Skeletal muscle satellite cell (primary cell): ENCODE results near the gene HAAO.

ENCODE experiments used
- H3K27me3 ChIP-seq: 2 replicates; pipeline ENCODE4 v1.7.0; 2013; ENCODE audit warnings: low read length; ENCODE audit not compliant: control insufficient read depth, insufficient read depth
- H3K36me3 ChIP-seq: 2 replicates; pipeline ENCODE4 v1.7.0; 2013; ENCODE audit warnings: mild to moderate bottlenecking, control low read depth, low read length; ENCODE audit not compliant: insufficient read depth
- H3K4me1 ChIP-seq: 2 replicates; pipeline ENCODE4 v1.7.0; 2013; ENCODE audit warnings: low read length; ENCODE audit not compliant: control insufficient read depth, insufficient read depth
- H3K4me2 ChIP-seq: 2 replicates; pipeline ENCODE4 v1.7.0; 2013; ENCODE audit warnings: mild to moderate bottlenecking, low read length
- H3K4me3 ChIP-seq: 2 replicates; pipeline ENCODE4 v1.7.0; 2013; ENCODE audit warnings: low read length
- H3K9ac ChIP-seq: 2 replicates; pipeline ENCODE4 v1.7.0; 2013; ENCODE audit warnings: mild to moderate bottlenecking, low read depth, low read length, moderate library complexity
- H3K9me3 ChIP-seq: replicated peaks from 2 replicates; pipeline ENCODE4 v1.7.0; 2013; ENCODE audit warnings: mild to moderate bottlenecking, control low read depth, low read length

The HAAO gene

DNA sequence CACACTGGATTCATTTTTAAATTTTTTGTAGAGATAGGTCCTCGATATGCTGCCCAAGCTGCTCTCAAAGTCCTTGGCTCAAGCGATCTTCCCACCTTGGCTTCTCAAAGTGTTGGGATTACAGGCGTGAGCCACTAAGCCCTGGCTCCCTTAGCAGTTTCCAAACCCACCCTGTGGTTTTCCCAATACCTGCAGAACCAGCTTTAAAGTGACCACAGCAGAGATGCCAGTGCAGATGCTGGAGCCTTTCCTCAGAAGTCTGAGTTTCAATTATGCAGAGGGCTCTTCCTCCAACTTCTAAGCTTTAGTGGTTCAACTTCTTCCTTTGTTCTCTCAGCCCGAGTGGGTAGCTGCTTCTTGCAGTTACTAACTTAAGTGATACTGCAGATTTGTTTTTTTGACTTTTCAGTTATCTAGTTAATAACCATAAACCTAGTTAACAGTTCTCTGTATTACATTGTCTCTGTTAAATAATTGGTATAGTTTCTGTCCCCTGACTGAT, 8.1 kb upstream of the HAAO start:
- Histone ChIP-seq H3K4me2 (no peak overlapping the region), H3K9ac (no peak overlapping the region), H3K4me3 (no peak overlapping the region), H3K36me3 (no peaks in the 10 kb centered on the region), H3K27me3 (peaks cover 18% of the 10 kb centered on the region), H3K9me3 (no peaks in the 10 kb centered on the region), H3K4me1 (peaks cover 6% of the 10 kb centered on the region)

GRCh38 chr2:42799881-42800280, 7.5 kb upstream of the HAAO start:
- Histone ChIP-seq H3K4me3 (no peak overlapping the region), H3K27me3 (peaks cover 18% of the 10 kb centered on the region), H3K9me3 (no peaks in the 10 kb centered on the region), H3K4me1 (peaks cover 6% of the 10 kb centered on the region), H3K36me3 (no peaks in the 10 kb centered on the region), H3K4me2 (no peak overlapping the region), H3K9ac (no peak overlapping the region)

DNA sequence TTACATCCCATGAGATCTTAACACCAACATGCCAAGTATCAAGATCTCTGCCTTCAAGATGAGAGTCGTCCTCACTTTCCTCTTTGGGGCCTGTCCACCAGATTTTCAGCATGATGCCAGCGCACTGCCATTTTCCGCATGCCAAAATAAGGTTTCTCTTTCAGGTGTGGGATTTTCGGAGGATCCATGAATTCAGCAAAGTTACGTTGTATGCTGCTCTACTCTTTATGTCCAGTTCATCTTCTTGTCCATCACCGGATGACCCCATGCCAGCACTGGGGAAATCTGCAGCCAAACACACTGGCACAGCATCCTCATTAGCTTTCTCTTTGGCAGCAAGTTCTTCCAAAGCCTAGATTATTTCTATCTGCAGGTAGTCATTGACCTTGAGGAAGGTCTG, 4.9 kb upstream of the HAAO start:
- Histone ChIP-seq H3K4me2 (no peak overlapping the region), H3K27me3 (peaks cover 22% of the 10 kb centered on the region), H3K4me3 (no peak overlapping the region), H3K9me3 (no peaks in the 10 kb centered on the region), H3K4me1 (peaks cover 6% of the 10 kb centered on the region), H3K9ac (no peak overlapping the region), H3K36me3 (no peaks in the 10 kb centered on the region)

DNA sequence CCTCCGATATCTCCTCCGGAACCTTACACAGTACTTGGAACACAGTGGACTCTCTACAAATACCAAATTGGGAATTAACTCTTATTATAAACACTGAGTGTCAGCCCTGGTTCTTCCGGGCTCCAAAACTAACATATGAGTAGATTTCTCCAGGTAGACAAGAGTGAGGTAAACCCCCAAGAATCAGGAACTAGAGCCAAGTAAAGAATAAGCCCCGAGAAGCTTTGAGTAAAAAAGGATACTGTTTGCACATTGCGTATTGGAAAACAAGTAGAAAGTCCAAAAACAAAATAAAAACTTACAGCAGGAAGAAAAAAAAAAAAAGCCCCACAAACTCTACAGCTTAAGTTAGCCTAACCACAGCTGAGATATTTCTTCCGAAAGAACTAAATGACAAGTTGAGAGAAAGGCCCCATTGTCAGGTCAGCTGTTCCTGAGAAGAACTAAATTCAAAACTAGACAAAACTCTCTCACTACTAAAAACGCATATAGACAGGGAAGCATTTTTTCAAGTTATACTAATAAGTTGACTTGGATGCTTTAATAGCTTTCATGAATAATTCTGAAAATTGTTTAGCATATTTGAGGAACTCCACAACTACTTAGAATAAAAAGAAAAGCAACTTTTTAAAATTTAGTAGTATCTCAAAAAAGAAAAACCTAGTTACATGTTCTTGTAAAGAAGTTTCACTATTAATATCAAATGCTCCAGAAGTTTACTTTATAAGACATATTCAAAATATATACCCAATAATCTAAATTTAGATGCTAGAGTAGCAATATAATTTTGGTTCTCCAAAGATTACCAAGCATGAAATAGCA, 4.3 kb upstream of the HAAO start:
- H3K4me2 ChIP-seq: no peak overlapping the region
- H3K36me3 ChIP-seq: no peaks in the 10 kb centered on the region
- no peaks in the 10 kb centered on the region for H3K9me3 ChIP-seq
- H3K4me3 ChIP-seq: no peak overlapping the region
- peaks cover 24% of the 10 kb centered on the region for H3K27me3 ChIP-seq
- no peak overlapping the region for H3K9ac ChIP-seq
- peaks cover 6% of the 10 kb centered on the region for H3K4me1 ChIP-seq

- peaks cover 31% of the 10 kb centered on the region for H3K27me3 ChIP-seq
- no peak overlapping the region for H3K4me3 ChIP-seq
- H3K4me1 ChIP-seq: peaks cover 6% of the 10 kb centered on the region
- H3K9me3 ChIP-seq: no peaks in the 10 kb centered on the region
- no peaks in the 10 kb centered on the region for H3K36me3 ChIP-seq
- no peak overlapping the region for H3K4me2 ChIP-seq
- no peak overlapping the region for H3K9ac ChIP-seq
Observed at GRCh38 chr2:42795841-42796301, 3.5 kb upstream of the HAAO start.

DNA sequence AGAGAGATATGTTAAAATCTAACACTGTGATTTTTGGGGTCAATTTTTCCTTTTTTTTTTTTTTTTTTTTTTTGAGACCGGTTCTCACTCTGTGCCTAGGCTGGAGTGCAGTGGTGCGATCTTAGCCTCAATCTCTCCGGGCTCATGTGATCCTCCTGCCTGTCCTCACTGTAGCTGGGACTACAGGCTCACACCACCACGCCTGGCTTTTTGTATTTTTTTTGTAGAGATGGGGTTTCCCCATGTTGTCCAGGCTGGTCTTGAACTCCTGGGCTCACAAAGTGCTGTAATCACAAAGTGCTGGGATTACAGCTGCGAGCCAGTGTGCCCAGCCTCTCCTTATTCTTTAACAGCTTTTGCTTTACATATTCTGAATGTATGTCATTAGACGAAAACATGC, 2.9 kb upstream of the HAAO start:
- H3K36me3 ChIP-seq: no peaks in the 10 kb centered on the region
- no peak overlapping the region for H3K4me2 ChIP-seq
- H3K27me3 ChIP-seq: peaks cover 31% of the 10 kb centered on the region
- peaks cover 6% of the 10 kb centered on the region for H3K4me1 ChIP-seq
- no peak overlapping the region for H3K9ac ChIP-seq
- no peak overlapping the region for H3K4me3 ChIP-seq
- H3K9me3 ChIP-seq: no peaks in the 10 kb centered on the region

DNA sequence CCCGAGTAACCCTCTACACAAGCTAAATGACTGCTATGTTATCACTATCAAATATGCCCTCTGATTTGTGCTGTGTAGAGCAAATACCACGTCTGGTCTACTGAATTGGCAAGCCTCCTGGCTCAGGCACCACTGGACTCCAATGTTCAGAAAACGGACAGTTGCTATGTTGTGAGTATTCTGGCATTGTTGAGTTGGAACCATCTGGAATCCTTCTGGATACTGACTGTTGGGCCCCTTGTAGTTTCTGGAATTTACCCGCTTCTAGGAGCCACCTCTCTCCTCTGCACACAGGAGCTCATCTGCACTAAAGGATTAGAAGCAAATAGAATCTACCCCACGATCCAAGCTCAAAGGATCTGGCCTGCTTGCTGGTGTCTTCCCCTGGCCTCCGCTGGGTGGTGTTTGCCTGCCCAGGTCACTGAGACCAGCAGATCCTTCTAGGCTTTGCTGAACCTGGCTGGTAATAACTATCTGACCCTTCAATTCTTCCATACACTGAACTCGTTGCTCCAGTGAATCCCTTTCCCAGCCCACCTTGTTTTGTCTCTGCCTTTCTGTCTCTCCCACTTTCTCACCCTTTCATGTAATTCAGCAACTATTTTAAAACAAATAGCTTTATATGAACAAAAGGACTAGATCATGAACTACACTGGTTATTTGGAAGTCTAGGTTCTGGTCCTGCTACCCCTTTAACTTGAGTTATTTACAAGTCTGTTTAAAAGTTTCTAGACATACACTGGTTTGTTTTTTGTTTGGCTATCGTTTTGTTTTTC, 2.1 kb upstream of the HAAO start:
- H3K36me3 ChIP-seq: no peaks in the 10 kb centered on the region
- H3K4me1 ChIP-seq: peaks cover 6% of the 10 kb centered on the region
- H3K27me3 ChIP-seq: peaks cover 39% of the 10 kb centered on the region

DNA sequence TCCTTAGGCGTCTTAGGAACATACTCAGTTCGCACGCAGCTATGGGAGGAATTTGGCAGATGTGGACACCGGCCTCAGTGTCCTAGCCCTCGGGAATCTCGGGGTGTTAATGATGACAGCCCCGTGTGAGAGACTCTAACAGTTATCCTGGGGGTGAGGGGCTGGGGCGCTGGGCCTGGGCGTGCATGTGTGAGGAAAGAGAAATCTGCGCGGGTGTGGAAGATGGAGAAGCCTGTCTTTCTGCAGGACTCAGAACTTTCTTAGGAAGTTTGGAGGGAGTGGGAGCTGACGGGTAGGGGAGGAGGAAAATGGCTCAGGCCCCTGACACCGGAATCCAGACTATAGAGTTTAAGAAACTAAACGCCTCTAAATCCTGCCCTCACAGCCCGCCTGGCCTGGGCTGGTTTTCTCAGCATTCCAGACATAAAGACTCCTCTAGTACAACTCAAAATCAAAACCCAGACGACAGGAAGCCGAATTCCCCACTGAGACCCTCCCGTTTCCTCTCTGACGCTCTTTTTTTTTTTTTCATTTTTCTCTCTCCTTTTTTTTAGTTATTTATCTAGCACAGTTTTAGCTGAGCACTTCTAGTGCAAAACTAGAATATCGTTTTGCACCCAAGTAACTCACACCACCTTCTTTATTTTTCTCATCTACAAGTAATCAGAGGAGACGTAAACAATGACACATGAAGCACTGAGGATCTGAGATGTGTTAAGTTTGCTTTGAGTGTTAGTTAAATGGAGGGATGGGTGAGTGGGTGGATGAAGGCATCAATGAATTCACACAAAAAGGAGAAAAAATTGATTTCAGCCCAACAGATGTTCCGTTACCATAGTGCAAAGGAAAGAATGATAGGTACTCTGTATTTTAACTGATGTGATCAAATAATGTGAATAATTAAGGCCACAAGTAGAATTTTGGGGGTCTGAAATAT, 1.2 kb upstream of the HAAO start:
- peaks cover 6% of the 10 kb centered on the region for H3K4me1 ChIP-seq
- peak overlapping the region; percentile 76 for H3K4me2 ChIP-seq
- H3K36me3 ChIP-seq: no peaks in the 10 kb centered on the region
- H3K4me3 ChIP-seq: peak overlapping the region; percentile 61
- no peak overlapping the region for H3K9ac ChIP-seq
- peaks cover 42% of the 10 kb centered on the region for H3K27me3 ChIP-seq
- H3K9me3 ChIP-seq: no peaks in the 10 kb centered on the region

More for the DNA sequence above, 2.1 kb upstream of the HAAO start:
- Histone ChIP-seq H3K4me2 (no peak overlapping the region), H3K9ac (no peak overlapping the region), H3K9me3 (no peaks in the 10 kb centered on the region), H3K4me3 (no peak overlapping the region)

DNA sequence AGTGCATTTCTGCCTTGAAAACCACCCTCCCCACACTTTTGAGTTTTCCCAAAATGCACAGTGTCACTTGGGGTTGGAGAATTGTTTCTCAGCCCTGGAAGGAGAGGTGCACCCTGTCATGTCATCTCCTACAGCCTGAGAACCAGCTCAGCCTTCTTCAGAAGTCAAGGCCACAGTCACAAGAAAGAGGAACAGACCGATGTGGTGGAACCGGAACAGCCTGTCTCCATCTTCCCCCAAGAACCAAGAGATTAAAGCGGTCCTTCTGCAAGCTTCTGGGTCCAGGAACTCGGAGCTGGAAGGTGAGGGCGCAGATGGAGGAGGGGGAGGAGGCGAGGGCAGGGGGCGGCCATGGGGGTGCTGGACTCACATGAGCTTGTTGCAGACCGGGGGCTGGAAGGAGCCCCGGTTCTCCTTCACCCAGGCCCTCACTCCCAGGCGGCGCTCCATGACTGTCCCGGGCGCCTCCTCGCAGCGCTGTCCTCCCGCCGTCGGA, 248 bp downstream of the HAAO start:
- Histone ChIP-seq H3K27me3 (peaks cover 48% of the 10 kb centered on the region), H3K4me2 (peak overlapping the region; percentile 76), H3K36me3 (no peaks in the 10 kb centered on the region), H3K9ac (peak overlapping the region; percentile 35), H3K9me3 (no peaks in the 10 kb centered on the region), H3K4me3 (peak overlapping the region; percentile 61), H3K4me1 (peaks cover 6% of the 10 kb centered on the region)

GRCh38 chr2:42791606-42792005, 777 bp downstream of the HAAO start:
- Histone ChIP-seq H3K27me3 (peaks cover 48% of the 10 kb centered on the region), H3K9ac (no peak overlapping the region), H3K9me3 (no peaks in the 10 kb centered on the region), H3K36me3 (no peaks in the 10 kb centered on the region), H3K4me3 (no peak overlapping the region), H3K4me1 (peaks cover 6% of the 10 kb centered on the region), H3K4me2 (no peak overlapping the region)

DNA sequence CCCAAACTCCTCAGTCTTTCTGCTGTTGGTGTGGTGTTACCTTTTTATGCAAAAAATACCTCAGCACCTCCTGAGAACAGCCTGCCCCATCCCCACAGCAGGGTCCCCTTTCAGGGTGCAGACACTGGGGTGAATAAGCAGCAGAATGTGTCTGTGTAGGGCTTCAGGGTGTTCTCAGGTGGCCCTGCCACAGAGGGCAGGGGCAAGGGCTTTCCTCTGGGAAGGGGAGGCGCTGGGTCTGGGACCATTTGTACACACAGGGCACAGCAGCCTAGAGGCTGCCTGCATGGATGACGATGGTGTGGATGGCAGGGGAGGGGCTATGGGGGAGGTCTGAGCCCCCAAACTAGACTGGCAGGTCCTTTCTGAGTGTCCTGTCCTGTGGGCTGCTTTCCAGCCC, 2.6 kb downstream of the HAAO start:
- Histone ChIP-seq H3K9me3 (no peaks in the 10 kb centered on the region), H3K9ac (no peak overlapping the region), H3K4me2 (no peak overlapping the region), H3K27me3 (peaks cover 55% of the 10 kb centered on the region), H3K4me1 (no peaks in the 10 kb centered on the region), H3K4me3 (no peak overlapping the region), H3K36me3 (no peaks in the 10 kb centered on the region)
